WTC11 (cell line): ENCODE measurements around the gene DAND5. TPM values are rescaled to one million over a fixed set of nuclear protein-coding genes. Genes with fewer than 3 reads are reported as not detected.

Experiments used
- ATAC-seq: fragments of 200-7000 bp; cut with Tn5 transposase; 2 replicates; pipeline ENCODE4 v1.10.0; 2021; ENCODE audit warnings: mild to moderate bottlenecking, moderate library complexity
- CTCF ChIA-PET: fragments of 300-600 bp; sonication (Branson Sonifier 250); formaldehyde crosslinking; loops from one replicate; lab custom pipeline; 2021; ENCODE audit warnings: antibody characterized with exemption; lab: Charles Lee
- POLR2A ChIA-PET: fragments of 350-600 bp; sonication (Branson Sonifier 250); formaldehyde crosslinking; loops from one replicate; lab custom pipeline; 2021; ENCODE audit warnings: antibody characterized with exemption; lab: Charles Lee
- DNase-seq: peaks from one replicate; pipeline ENCODE4 v3.0.0; 2021; ENCODE audit warnings: low spot score
- H3K27ac Mint-ChIP-seq: 2 replicates; pipeline ENCODE4 v1.8.0; 2021; ENCODE audit warnings: mixed read lengths
- H3K27me3 Mint-ChIP-seq: 2 replicates; pipeline ENCODE4 v1.8.0; 2021; ENCODE audit warnings: low read depth, mild to moderate bottlenecking, moderate library complexity, mixed read lengths
- H3K36me3 Mint-ChIP-seq: 2 replicates; pipeline ENCODE4 v1.8.0; 2021; ENCODE audit warnings: mixed read lengths
- H3K4me1 Mint-ChIP-seq: 2 replicates; pipeline ENCODE4 v1.8.0; 2022; ENCODE audit warnings: mixed read lengths
- H3K4me3 Mint-ChIP-seq: 2 replicates; pipeline ENCODE4 v1.8.0; 2021; ENCODE audit warnings: mild to moderate bottlenecking, moderate library complexity, mixed read lengths
- H3K9me3 Mint-ChIP-seq: 2 replicates; pipeline ENCODE4 v1.8.0; 2021; ENCODE audit warnings: mixed read lengths
- CREB1 ChIP-seq: sonication (generic); formaldehyde crosslinking; IDR thresholded peaks from 2 replicates; pipeline ENCODE4 v1.8.0; 2023; ENCODE audit warnings: mild to moderate bottlenecking, missing genetic modification reagents
- E2F1 ChIP-seq: sonication (generic); formaldehyde crosslinking; IDR thresholded peaks from 2 replicates; pipeline ENCODE4 v1.8.0; 2022; ENCODE audit warnings: mild to moderate bottlenecking, missing genetic modification reagents
- ERG ChIP-seq: fragments of 250-450 bp; sonication (Bioruptor Pico); IDR thresholded peaks from 2 replicates; pipeline ENCODE4 v1.8.0; 2021; ENCODE audit warnings: mild to moderate bottlenecking
- FOXJ3 ChIP-seq: sonication (generic); formaldehyde crosslinking; IDR thresholded peaks from 2 replicates; pipeline ENCODE4 v1.9.0; 2021; ENCODE audit warnings: missing genetic modification reagents, mild to moderate bottlenecking, borderline replicate concordance
- GRHL2 ChIP-seq: fragments of 250-450 bp; sonication (Bioruptor Pico); IDR thresholded peaks from 2 replicates; pipeline ENCODE4 v1.8.0; 2022; ENCODE audit warnings: mild to moderate bottlenecking, moderate library complexity; ENCODE audit not compliant: insufficient replicate concordance, severe bottlenecking
- GTF2I ChIP-seq: fragments of 250-450 bp; sonication (Bioruptor Pico); conservative IDR thresholded peaks from 2 replicates; pipeline ENCODE4 v1.4.0; 2021; ENCODE audit warnings: mild to moderate bottlenecking
- HMGXB4 ChIP-seq: sonication (generic); formaldehyde crosslinking; IDR thresholded peaks from 2 replicates; pipeline ENCODE4 v1.8.1; 2023; ENCODE audit warnings: mild to moderate bottlenecking, moderate library complexity, missing genetic modification reagents
- JAZF1 ChIP-seq: fragments of 250-450 bp; sonication (Bioruptor Pico); IDR thresholded peaks from 2 replicates; pipeline ENCODE4 v1.9.0; 2021; ENCODE audit warnings: moderate library complexity, mild to moderate bottlenecking, inconsistent platforms
- KAT7 ChIP-seq: sonication (generic); formaldehyde crosslinking; IDR thresholded peaks from 2 replicates; pipeline ENCODE4 v1.8.1; 2023; ENCODE audit warnings: missing genetic modification reagents, mild to moderate bottlenecking, borderline replicate concordance
- MLX ChIP-seq: sonication (generic); formaldehyde crosslinking; IDR thresholded peaks from 2 replicates; pipeline ENCODE4 v1.8.1; 2023; ENCODE audit warnings: mild to moderate bottlenecking, missing genetic modification reagents, moderate library complexity
- MYBL2 ChIP-seq: sonication (generic); formaldehyde crosslinking; IDR thresholded peaks from 2 replicates; pipeline ENCODE4 v1.8.1; 2023; ENCODE audit warnings: mild to moderate bottlenecking, moderate library complexity, missing genetic modification reagents
- NR1H2 ChIP-seq: sonication (generic); formaldehyde crosslinking; IDR thresholded peaks from 2 replicates; pipeline ENCODE4 v1.9.0; 2021; ENCODE audit warnings: mild to moderate bottlenecking, moderate library complexity, missing genetic modification reagents
- OVOL2 ChIP-seq: fragments of 250-450 bp; sonication (Bioruptor Pico); IDR thresholded peaks from 2 replicates; pipeline ENCODE4 v1.9.0; 2021; ENCODE audit warnings: mild to moderate bottlenecking, borderline replicate concordance
- PRRX2 ChIP-seq: fragments of 250-450 bp; sonication (Bioruptor Pico); IDR thresholded peaks from 2 replicates; pipeline ENCODE4 v1.8.0; 2021; ENCODE audit warnings: mild to moderate bottlenecking
- USF2 ChIP-seq: sonication (generic); formaldehyde crosslinking; IDR thresholded peaks from 2 replicates; pipeline ENCODE4 v1.8.1; 2023; ENCODE audit warnings: mild to moderate bottlenecking, missing genetic modification reagents, moderate library complexity
- ZBTB21 ChIP-seq: sonication (generic); formaldehyde crosslinking; IDR thresholded peaks from 2 replicates; pipeline ENCODE4 v1.8.1; 2023; ENCODE audit warnings: mild to moderate bottlenecking, missing genetic modification reagents, borderline replicate concordance
- ZNF232 ChIP-seq: sonication (generic); formaldehyde crosslinking; IDR thresholded peaks from 2 replicates; pipeline ENCODE4 v1.8.0; 2022; ENCODE audit warnings: mild to moderate bottlenecking, missing genetic modification reagents
- ZNF396 ChIP-seq: fragments of 250-450 bp; sonication (Bioruptor Pico); IDR thresholded peaks from 2 replicates; pipeline ENCODE4 v1.8.0; 2021; ENCODE audit warnings: mild to moderate bottlenecking, moderate library complexity, borderline replicate concordance
- ZNF512 ChIP-seq: sonication (generic); formaldehyde crosslinking; IDR thresholded peaks from 2 replicates; pipeline ENCODE4 v1.8.1; 2022; ENCODE audit warnings: missing genetic modification reagents, borderline replicate concordance
- total RNA-seq: library from RNA; stranded (reverse); gene quantifications from 3 replicates; pipeline ENCODE4 v1.2.3, GENCODE V29; 2021
- TF ChIP-seq, protein P1 (sequence below): sonication (generic); formaldehyde crosslinking; IDR thresholded peaks from 2 replicates; pipeline ENCODE4 v1.8.0; 2023; ENCODE audit warnings: missing genetic modification reagents, mild to moderate bottlenecking, borderline replicate concordance
- TF ChIP-seq, protein P2 (sequence below): fragments of 250-450 bp; sonication (Bioruptor Pico); conservative IDR thresholded peaks from 2 replicates; pipeline ENCODE4 v1.9.0; 2021; ENCODE audit warnings: mild to moderate bottlenecking

DAND5 gene
- total RNA-seq, 1 experiment from 2014 or later = 0.22 TPM

GRCh38 chr19:12984143-12984627 is 14.8 kb downstream of the DAND5 start (continued):
- TF ChIP-seq MLX (CRISPR knock-in tag) = no peak
- no peak for TF ChIP-seq KAT7 (CRISPR knock-in tag)
- TF ChIP-seq, all 79 proteins: peak for 0

DNA sequence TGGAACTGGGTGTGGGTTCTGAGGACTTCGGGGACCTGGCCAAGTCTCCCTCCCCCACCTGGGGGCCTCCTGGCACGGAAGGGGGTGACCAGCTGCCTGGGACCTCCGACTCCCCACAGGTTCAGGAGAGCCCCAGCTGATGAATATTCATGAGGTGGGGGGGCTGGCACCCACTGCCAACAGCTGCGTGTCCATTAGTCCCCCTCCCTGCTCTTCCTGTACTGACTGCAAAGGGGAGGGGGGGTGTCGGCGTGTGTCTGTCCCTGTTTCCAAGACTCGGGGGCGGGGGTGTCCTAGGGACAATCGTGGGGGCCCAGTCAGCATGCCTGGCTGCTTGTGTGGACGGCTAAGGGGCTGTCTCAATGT is 15.3 kb downstream of the DAND5 start:
- CTCF ChIA-PET = interaction anchor here (0.6 to 4.6 kb wide), 13 partner anchors 19 to 191 kb away, joined by 3 to 66 read pairs (median 5); no protein-coding TSS in a partner anchor
- Mint-ChIP-seq H3K4me1 (peaks cover 6% of the 10 kb centered on the region; the same call in 1 of the 2 replicates), H3K27ac (no peak overlapping the region), H3K9me3 (no peaks in the 10 kb centered on the region), H3K4me3 (no peak overlapping the region), H3K36me3 (no peaks in the 10 kb centered on the region), H3K27me3 (peaks cover 34% of the 10 kb centered on the region; the same call in 1 of the 2 replicates)
- POLR2A ChIA-PET = no interaction called here
- no peak for DNase-seq
- TF ChIP-seq FOXJ3 = no peak
- TF ChIP-seq, protein P1, sequence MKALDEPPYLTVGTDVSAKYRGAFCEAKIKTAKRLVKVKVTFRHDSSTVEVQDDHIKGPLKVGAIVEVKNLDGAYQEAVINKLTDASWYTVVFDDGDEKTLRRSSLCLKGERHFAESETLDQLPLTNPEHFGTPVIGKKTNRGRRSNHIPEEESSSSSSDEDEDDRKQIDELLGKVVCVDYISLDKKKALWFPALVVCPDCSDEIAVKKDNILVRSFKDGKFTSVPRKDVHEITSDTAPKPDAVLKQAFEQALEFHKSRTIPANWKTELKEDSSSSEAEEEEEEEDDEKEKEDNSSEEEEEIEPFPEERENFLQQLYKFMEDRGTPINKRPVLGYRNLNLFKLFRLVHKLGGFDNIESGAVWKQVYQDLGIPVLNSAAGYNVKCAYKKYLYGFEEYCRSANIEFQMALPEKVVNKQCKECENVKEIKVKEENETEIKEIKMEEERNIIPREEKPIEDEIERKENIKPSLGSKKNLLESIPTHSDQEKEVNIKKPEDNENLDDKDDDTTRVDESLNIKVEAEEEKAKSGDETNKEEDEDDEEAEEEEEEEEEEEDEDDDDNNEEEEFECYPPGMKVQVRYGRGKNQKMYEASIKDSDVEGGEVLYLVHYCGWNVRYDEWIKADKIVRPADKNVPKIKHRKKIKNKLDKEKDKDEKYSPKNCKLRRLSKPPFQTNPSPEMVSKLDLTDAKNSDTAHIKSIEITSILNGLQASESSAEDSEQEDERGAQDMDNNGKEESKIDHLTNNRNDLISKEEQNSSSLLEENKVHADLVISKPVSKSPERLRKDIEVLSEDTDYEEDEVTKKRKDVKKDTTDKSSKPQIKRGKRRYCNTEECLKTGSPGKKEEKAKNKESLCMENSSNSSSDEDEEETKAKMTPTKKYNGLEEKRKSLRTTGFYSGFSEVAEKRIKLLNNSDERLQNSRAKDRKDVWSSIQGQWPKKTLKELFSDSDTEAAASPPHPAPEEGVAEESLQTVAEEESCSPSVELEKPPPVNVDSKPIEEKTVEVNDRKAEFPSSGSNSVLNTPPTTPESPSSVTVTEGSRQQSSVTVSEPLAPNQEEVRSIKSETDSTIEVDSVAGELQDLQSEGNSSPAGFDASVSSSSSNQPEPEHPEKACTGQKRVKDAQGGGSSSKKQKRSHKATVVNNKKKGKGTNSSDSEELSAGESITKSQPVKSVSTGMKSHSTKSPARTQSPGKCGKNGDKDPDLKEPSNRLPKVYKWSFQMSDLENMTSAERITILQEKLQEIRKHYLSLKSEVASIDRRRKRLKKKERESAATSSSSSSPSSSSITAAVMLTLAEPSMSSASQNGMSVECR (CRISPR knock-in tag) = no peak
- no peak for TF ChIP-seq ZNF512 (CRISPR knock-in tag)
- no peak for TF ChIP-seq E2F1
- no peak for TF ChIP-seq PRRX2 (CRISPR knock-in tag)
- no peak for TF ChIP-seq CREB1
- TF ChIP-seq NR1H2 (CRISPR knock-in tag) = no peak
- no peak for TF ChIP-seq HMGXB4
- no peak for TF ChIP-seq MYBL2 (CRISPR knock-in tag)
- TF ChIP-seq ZBTB21 (CRISPR knock-in tag) = no peak
- no peak for TF ChIP-seq ZNF232 (CRISPR knock-in tag)
- TF ChIP-seq JAZF1 (CRISPR knock-in tag) = no peak
- TF ChIP-seq GTF2I = no peak
- TF ChIP-seq ZNF396 (CRISPR knock-in tag) = no peak
- no peak for TF ChIP-seq OVOL2 (CRISPR knock-in tag)
- no peak for TF ChIP-seq USF2 (CRISPR knock-in tag)
- TF ChIP-seq, protein P2, sequence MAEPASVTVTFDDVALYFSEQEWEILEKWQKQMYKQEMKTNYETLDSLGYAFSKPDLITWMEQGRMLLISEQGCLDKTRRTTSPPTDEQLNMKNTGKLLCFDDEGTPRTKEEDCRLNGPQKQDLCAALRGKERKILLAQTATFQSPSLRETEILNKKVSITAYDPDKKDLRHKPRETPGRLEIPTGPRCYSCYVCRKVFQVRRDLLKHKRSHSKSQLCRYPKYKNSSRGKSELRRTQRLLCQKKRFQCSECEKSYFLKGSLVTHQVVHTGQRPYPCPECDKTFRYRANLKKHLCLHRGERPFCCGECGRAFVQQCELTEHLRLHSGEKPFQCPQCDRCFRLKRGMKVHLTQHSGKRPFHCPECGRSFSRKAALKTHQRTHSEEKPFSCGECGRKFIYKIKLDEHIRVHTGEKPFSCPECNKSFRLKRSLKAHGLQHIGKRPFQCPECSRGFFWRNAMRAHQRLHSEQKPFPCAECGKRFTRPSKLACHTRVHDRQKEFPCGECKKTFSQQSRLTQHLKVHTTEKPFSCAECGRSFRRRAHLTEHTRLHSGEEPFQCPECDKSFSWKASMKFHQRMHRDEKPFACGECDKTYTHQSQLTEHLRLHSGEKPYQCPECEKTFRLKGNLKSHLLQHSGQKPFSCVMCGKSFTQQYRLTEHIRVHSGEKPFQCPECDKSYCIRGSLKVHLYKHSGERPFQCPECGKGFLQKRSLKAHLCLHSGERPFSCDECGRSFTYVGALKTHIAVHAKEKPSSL (CRISPR knock-in tag) = no peak
- no peak for TF ChIP-seq GRHL2
- TF ChIP-seq ERG = no peak
- TF ChIP-seq, all 79 proteins: peak for 0
- no peak for ATAC-seq
